Measurements from ENCODE around the gene TLE1. TPM values are rescaled to one million over a fixed set of nuclear protein-coding genes. Genes with fewer than 3 reads are reported as not detected.

Gene TLE1
- total RNA-seq, 1 experiment from 2014 or later, result 17.3 TPM

DNA sequence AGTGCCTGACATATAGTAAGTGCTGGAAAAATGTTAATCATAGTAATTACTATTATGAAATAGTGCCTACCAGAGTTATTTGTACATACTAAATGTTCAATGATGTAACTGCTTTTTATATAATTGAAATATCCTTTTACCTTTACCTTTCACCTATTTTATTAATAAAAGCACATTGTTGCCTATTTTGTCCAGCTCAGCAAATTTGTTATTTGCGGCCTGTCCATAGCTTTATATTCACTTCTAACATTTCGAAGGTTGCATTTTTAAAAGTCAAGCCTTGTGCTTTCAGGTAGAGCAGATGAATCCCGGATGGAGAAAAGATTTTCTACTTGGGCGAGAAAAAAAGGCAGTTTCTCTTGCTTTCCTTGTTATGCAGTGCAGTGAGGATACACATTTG, 119.3 kb downstream of the TLE1 start:
- RAD21 ChIA-PET (ENCODE audit: low non-redundant PET in 1 of 2, low total read pairs in 2 of 2, uncharacterized antibody in 2 of 2, unreplicated experiment in 2 of 2), result no interaction called here
- no peak for DNase-seq (ENCODE audit: low read depth, low spot score)
- H3K9ac ChIP-seq (ENCODE audit: low read length), result no peak overlapping the region
- H3K9me2 ChIP-seq (ENCODE audit: insufficient read depth), result no peaks in the 10 kb centered on the region
- peaks cover 0 to 9% of the 10 kb centered on the region in 2 experiments; a peak in 1 of 4 replicates for H3K4me1 ChIP-seq (ENCODE audit: control insufficient read depth in 1 of 2, insufficient read depth in 2 of 2, low read length in 2 of 2)
- intact Hi-C loops (cut with micrococcal nuclease), result no loop called here
- TF ChIP-seq, protein P1, sequence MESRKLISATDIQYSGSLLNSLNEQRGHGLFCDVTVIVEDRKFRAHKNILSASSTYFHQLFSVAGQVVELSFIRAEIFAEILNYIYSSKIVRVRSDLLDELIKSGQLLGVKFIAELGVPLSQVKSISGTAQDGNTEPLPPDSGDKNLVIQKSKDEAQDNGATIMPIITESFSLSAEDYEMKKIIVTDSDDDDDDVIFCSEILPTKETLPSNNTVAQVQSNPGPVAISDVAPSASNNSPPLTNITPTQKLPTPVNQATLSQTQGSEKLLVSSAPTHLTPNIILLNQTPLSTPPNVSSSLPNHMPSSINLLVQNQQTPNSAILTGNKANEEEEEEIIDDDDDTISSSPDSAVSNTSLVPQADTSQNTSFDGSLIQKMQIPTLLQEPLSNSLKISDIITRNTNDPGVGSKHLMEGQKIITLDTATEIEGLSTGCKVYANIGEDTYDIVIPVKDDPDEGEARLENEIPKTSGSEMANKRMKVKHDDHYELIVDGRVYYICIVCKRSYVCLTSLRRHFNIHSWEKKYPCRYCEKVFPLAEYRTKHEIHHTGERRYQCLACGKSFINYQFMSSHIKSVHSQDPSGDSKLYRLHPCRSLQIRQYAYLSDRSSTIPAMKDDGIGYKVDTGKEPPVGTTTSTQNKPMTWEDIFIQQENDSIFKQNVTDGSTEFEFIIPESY (IDR thresholded peaks at IDR 0.05; ENCODE audit: extremely low read depth, insufficient replicate concordance, low read length), result no peak
- TF ChIP-seq CBX3 (IDR thresholded peaks at IDR 0.05; ENCODE audit: low read depth) (no peak), SIN3A (IDR thresholded peaks at IDR 0.05; ENCODE audit: low read depth) (no peak), ATF3 (IDR thresholded peaks at IDR 0.05) (no peak), RAD21 (IDR thresholded peaks at IDR 0.05; ENCODE audit: low read depth) (no peak), REST (IDR thresholded peaks at IDR 0.05; ENCODE audit: low read depth) (no peak), ELF1 (IDR thresholded peaks at IDR 0.05; ENCODE audit: borderline replicate concordance, low read depth) (no peak), EZH2phosphoT487 (IDR thresholded peaks at IDR 0.05; ENCODE audit: borderline replicate concordance) (no peak), CEBPB (IDR thresholded peaks at IDR 0.05; ENCODE audit: low read depth) (no peak), FOSL1 (IDR thresholded peaks at IDR 0.05; ENCODE audit: low read depth) (no peak), SP1 (IDR thresholded peaks at IDR 0.05; ENCODE audit: low read depth) (no peak), POLR2A (IDR thresholded peaks at IDR 0.05; ENCODE audit: borderline replicate concordance, extremely low read depth, insufficient read depth, insufficient read length) (no peak), JUND (IDR thresholded peaks at IDR 0.05) (no peak), MAX (IDR thresholded peaks at IDR 0.05) (no peak), POLR2AphosphoS5 (IDR thresholded peaks at IDR 0.05; ENCODE audit: low read depth, low read length) (no peak), YY1 (IDR thresholded peaks at IDR 0.05; ENCODE audit: extremely low read depth, insufficient replicate concordance, low read depth, low read length) (no peak), SRF (IDR thresholded peaks at IDR 0.05; ENCODE audit: low read depth) (no peak), EZH2 (IDR thresholded peaks at IDR 0.05) (no peak), ZNF274 (IDR thresholded peaks at IDR 0.05; ENCODE audit: low read depth, low read length) (no peak), TCF7L2 (IDR thresholded peaks at IDR 0.05; ENCODE audit: borderline replicate concordance, extremely low read depth, insufficient read depth, insufficient read length) (no peak)
- POLR2A ChIA-PET, result no interaction called here
- no peak overlapping the region for H2AFZ ChIP-seq (ENCODE audit: low read depth, low read length, poor library complexity, severe bottlenecking)
- H3K4me2 ChIP-seq (ENCODE audit: low read length), result no peak overlapping the region
- H4K20me1 ChIP-seq (ENCODE audit: insufficient read depth), result no peaks in the 10 kb centered on the region
- no peak overlapping the region for H3K4me3 ChIP-seq (replicated peaks in 1 of 2; ENCODE audit: low read depth in 1 of 2, low read length in 2 of 2)
- no peak for ATAC-seq
- no peak overlapping the region for H3K27ac ChIP-seq (ENCODE audit: low read depth, low read length)
- CTCF ChIA-PET, result no interaction called here
- no peaks in the 10 kb centered on the region for H3K9me3 ChIP-seq (ENCODE audit: control insufficient read depth in 1 of 2, insufficient read depth in 1 of 2, low read depth in 1 of 2, low read length in 2 of 2)
- H3K27me3 ChIP-seq (ENCODE audit: insufficient read depth, low read length), result no peaks in the 10 kb centered on the region
- BruUV-seq (replicated peaks), result no TSS peak
- H3K79me2 ChIP-seq (ENCODE audit: insufficient read depth, low read length), result no peaks in the 10 kb centered on the region
- no peaks in the 10 kb centered on the region for H3K36me3 ChIP-seq (ENCODE audit: control insufficient read depth in 1 of 2, insufficient read depth in 2 of 2, low read length in 2 of 2)

All from HCT116 (cell line).